Body of pancreas (tissue), 4 donors: ENCODE measurements around the gene KRT15.
A peak's percentile ranks its signal among the peaks of the same experiment; 100 is the strongest.

ENCODE experiments used
- CTCF ChIP-seq, 7 experiments: fragments of 450-650 bp in 4 of 7; fragments of 200-600 bp in 3 of 7; sonication (generic) in 3 of 7; IDR thresholded peaks; one replicate each; pipeline ENCODE4 v1.5.1; 2016 to 2019; ENCODE audit warnings: antibody characterized with exemption in 7 of 7
- POLR2A ChIP-seq, 3 donors: fragments of 450-650 bp; IDR thresholded peaks; one replicate each; pipeline ENCODE4 v1.6.1; 2016; ENCODE audit warnings: antibody characterized with exemption in 3 of 3, mild to moderate bottlenecking in 2 of 3

GRCh38 chr17:41521574-41522261 is 3.0 kb upstream of the KRT15 start:
- TF ChIP-seq CTCF (IDR thresholded peaks at IDR 0.05) (no peak), POLR2A (IDR thresholded peaks at IDR 0.05) (peak in 1 of 3 donors; percentile 12)
